ENCODE data around the gene OSBPL1A.

OSBPL1A gene

DNA sequence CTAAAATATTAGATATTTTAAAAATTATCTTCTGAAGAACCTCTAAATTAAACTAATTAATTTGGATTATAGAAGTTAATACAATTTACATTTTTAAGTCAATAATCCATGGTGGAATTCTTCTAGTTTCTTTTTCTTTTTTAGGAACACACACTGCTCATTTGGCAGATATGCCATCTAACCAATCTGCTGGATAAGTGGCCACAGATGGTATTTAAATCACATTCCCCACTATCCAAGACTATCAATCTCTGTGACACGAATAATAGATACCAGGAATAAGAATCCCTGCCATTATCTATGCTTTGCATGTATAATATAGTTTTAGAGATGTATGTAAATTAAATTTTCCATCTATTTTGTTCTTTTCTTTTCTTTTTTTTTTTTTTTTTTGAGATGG, 200.2 kb downstream of the OSBPL1A start:
- CTCF ChIA-PET: interaction anchor here (1.2 to 2.7 kb wide), 2 partner anchors 15 to 20 kb away, joined by 3 to 16 read pairs; no protein-coding TSS in a partner anchor
- H3K4me3 ChIP-seq (ENCODE audit: low read depth, low read length): no peak overlapping the region
- TF ChIP-seq, protein P1, sequence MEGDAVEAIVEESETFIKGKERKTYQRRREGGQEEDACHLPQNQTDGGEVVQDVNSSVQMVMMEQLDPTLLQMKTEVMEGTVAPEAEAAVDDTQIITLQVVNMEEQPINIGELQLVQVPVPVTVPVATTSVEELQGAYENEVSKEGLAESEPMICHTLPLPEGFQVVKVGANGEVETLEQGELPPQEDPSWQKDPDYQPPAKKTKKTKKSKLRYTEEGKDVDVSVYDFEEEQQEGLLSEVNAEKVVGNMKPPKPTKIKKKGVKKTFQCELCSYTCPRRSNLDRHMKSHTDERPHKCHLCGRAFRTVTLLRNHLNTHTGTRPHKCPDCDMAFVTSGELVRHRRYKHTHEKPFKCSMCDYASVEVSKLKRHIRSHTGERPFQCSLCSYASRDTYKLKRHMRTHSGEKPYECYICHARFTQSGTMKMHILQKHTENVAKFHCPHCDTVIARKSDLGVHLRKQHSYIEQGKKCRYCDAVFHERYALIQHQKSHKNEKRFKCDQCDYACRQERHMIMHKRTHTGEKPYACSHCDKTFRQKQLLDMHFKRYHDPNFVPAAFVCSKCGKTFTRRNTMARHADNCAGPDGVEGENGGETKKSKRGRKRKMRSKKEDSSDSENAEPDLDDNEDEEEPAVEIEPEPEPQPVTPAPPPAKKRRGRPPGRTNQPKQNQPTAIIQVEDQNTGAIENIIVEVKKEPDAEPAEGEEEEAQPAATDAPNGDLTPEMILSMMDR (IDR thresholded peaks at IDR 0.05; ENCODE audit: insufficient read depth, low read length, missing control alignments): no peak
- DNase-seq (ENCODE audit: low read depth, low spot score): no peak
- POLR2A ChIA-PET: no interaction called here

DNA sequence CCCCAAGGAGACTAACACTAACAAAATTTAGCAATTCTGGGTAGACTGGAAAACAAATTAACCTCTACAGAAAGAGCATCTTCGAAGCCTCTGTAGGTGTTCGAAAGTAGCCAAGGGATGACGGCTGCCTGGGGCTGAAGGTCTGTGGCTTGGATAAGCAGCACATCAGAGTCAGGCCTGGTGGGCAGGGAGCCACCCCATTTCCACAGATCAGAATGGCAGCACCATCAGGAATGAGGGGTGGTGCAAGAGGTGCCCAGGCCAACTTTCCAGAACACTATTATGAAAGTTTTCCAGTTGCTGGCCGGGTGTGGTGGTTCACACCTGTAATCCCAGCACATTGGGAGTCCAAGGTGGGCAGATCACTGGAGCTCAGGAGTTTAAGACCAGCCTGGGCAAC, 200.9 kb downstream of the OSBPL1A start:
- TF ChIP-seq, protein P1 (IDR thresholded peaks at IDR 0.05; ENCODE audit: insufficient read depth, low read length, missing control alignments): no peak
- ChIA-PET CTCF (interaction anchor here (2.7 kb wide), 1 partner anchor 20 kb away, joined by 16 read pairs; no protein-coding TSS in a partner anchor), POLR2A (no interaction called here)
- H3K4me3 ChIP-seq (ENCODE audit: low read depth, low read length): no peak overlapping the region
- no peak for DNase-seq (ENCODE audit: low read depth, low spot score)

DNA sequence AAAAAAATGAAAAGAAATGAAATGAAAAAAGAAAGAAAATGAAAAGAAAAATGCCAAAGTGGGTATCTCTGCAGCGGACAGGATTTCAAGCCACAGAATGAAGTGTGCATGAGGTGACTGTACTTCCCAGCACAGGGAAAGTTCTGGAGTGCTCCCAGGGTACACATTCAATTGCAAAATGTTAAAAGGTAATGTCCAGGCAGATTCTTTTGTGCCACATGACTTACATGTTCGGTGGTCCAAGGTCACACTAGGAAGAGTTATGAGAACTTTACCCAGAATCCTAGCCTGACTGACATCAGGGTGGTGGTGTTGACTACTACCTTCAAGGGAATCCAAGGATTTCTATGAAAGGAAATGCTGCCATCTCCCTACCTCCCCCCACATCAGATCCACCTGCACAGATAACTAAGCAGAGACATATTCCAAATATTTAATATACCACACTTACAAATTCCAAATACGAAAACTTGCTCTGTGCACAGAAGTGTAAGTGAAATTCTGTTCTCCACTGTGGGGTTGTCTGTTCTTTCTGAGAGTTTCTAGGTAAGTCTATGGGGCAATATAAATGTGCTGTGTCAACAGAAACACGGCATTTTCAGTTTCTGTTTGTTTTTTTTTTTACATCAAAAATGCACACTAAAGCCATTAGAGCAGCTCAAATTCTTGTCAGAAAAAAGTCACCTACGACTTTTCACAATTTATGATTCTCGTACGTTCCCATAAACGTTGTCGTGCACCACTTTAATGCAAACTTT, 202.1 kb downstream of the OSBPL1A start:
- TF ChIP-seq, protein P1 (IDR thresholded peaks at IDR 0.05; ENCODE audit: insufficient read depth, low read length, missing control alignments): no peak
- H3K4me3 ChIP-seq (ENCODE audit: low read depth, low read length): no peak overlapping the region
- DNase-seq (ENCODE audit: low read depth, low spot score): no peak
- ChIA-PET CTCF (no interaction called here), POLR2A (no interaction called here)

DNA sequence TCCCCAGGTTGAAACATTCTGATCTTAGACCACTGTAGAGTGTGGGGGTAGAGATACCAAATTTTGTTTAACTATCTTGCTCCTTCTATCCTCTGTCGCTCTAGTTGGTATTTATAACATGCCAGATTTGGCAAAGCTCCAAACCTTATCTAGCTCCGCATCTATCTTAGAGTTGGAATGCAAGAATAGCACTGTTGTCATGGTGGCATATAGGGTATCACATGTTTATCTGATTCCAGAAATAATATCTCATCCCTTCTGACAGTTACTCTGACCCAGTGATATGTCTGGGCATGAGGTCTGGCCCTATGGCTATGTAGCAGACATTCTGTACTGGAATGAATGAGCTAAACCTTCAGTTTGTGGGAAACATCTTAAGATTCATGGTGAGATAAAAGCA, 207.0 kb downstream of the OSBPL1A start:
- DNase-seq (ENCODE audit: low read depth, low spot score): no peak
- TF ChIP-seq, protein P1 (IDR thresholded peaks at IDR 0.05; ENCODE audit: insufficient read depth, low read length, missing control alignments): no peak
- ChIA-PET CTCF (interaction anchor here (0.7 to 7.9 kb wide), 2 partner anchors 13 to 77 kb away, joined by 3 to 79 read pairs; no protein-coding TSS in a partner anchor), POLR2A (no interaction called here)
- H3K4me3 ChIP-seq (ENCODE audit: low read depth, low read length): no peak overlapping the region

DNA sequence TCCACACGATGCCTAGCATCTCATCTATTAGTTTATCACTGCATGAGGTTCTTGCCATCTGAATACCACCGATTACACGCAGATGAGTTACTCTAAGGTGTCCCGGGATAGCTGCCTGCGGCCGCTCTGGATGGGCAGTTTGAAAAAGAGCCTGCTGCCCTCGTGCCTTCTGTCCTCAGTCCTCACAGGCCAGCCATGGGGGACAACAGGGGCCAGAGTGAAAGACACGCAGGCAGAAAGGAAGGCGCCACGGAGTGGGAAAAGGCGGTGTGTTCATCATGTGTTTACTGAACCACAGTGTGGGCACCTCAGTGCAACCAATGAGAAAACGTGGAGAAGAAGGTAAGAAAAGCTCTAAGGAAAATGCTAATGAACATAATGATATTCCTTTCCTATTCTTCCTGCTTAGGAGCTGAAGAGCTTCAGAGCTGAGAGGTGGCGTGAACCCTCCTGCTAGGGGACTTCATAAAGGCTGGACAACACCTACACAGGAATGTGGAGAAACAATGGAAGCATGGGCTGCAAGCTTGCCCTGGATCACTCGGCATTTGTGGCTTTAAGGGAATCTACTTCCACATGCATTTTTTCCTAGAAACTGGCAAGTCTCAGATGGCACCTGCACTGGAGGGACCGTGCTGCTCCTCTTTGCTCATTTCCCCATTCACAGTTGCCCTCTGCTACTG, 207.8 kb downstream of the OSBPL1A start:
- no peak for DNase-seq (ENCODE audit: low read depth, low spot score)
- TF ChIP-seq, protein P1 (IDR thresholded peaks at IDR 0.05; ENCODE audit: insufficient read depth, low read length, missing control alignments): no peak
- ChIA-PET POLR2A (interaction anchor here (0.9 kb wide), 1 partner anchor 15 kb away, joined by 3 read pairs; no protein-coding TSS in a partner anchor), CTCF (interaction anchor here (7.9 kb wide), 1 partner anchor 12 kb away, joined by 79 read pairs; no protein-coding TSS in a partner anchor)
- H3K4me3 ChIP-seq (ENCODE audit: low read depth, low read length): no peak overlapping the region

DNA sequence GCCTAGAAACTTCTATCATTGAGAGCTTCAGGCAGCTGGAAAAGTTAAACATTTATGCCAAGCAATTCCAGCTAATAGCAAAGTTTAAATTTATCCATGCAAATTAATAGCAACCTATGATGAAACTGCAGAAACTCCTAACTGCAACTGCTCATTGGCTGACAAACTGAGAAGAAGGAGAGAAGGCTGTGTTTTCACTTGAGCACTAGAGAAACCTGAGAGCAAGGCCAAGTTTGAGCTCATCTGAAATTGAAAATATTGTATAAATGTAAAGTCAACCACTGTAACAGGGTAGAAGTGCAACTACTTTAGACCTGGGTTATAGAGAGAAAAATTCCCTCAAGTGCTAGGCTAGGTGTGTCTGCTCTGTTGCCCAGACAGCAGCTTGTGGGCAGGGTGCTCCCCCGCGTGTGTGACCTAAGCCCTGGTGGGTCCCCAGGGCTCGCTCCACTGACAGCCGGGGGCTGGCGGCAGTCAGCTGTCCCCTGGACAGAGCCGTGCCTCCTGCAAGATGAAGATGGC, 208.6 kb downstream of the OSBPL1A start:
- ChIA-PET POLR2A (interaction anchor here (0.8 to 0.9 kb wide), 2 partner anchors 16 to 50 kb away, joined by 3 read pairs; partner anchors contain the start of gene CABYR), CTCF (interaction anchor here (1.1 to 7.9 kb wide), 2 partner anchors 12 to 171 kb away, joined by 3 to 79 read pairs; no protein-coding TSS in a partner anchor)
- DNase-seq (ENCODE audit: low read depth, low spot score): no peak
- H3K4me3 ChIP-seq (ENCODE audit: low read depth, low read length): no peak overlapping the region
- TF ChIP-seq, protein P1 (IDR thresholded peaks at IDR 0.05; ENCODE audit: insufficient read depth, low read length, missing control alignments): no peak
